Transverse colon (tissue), 4 donors: Measurements from ENCODE around the gene MED8. TPM values are rescaled to one million over a fixed set of nuclear protein-coding genes. Genes with fewer than 3 reads are reported as not detected.

Source experiments
- DNase-seq: peaks from one replicate; pipeline ENCODE4 v3.0.0-alpha.2; 2019
- H3K27ac ChIP-seq, 4 donors: fragments of 200-600 bp; sonication (generic); 2 replicates each; pipeline ENCODE4 v1.5.1; 2016 to 2018; ENCODE audit warnings: inconsistent platforms in 4 of 4
- H3K27me3 ChIP-seq: fragments of 200-600 bp; sonication (generic); 2 replicates; pipeline ENCODE4 v1.5.1; 2017; ENCODE audit warnings: inconsistent platforms
- H3K36me3 ChIP-seq, 4 donors: fragments of 200-600 bp; sonication (generic); 2 replicates each; pipeline ENCODE4 v1.5.1; 2017 to 2019; ENCODE audit warnings: inconsistent platforms in 4 of 4
- H3K4me1 ChIP-seq, 4 donors: fragments of 200-600 bp; sonication (generic); 2 replicates each; pipeline ENCODE4 v1.5.1; 2017 to 2020; ENCODE audit warnings: inconsistent platforms in 4 of 4
- H3K4me3 ChIP-seq, 4 donors: fragments of 200-600 bp; sonication (generic); 1 replicate in 1 of 4; 2 replicates in 3 of 4; pipeline versions ENCODE4 v1.5.1 to v1.6.1; 2017 to 2019; ENCODE audit warnings: inconsistent platforms in 4 of 4
- H3K9me3 ChIP-seq, 2 donors: fragments of 200-600 bp; sonication (generic); 2 replicates each; pipeline ENCODE4 v1.5.1; 2017 to 2019; ENCODE audit warnings: inconsistent platforms in 2 of 2
- EP300 ChIP-seq: sonication (generic); formaldehyde crosslinking; IDR thresholded peaks from one replicate; pipeline ENCODE4 v1.6.1; 2017; ENCODE audit warnings: antibody characterized with exemption, low read depth
- POLR2A ChIP-seq: fragments of 450-650 bp; IDR thresholded peaks from one replicate; pipeline ENCODE4 v1.6.1; 2016; ENCODE audit warnings: antibody characterized with exemption, mild to moderate bottlenecking, moderate library complexity
- POLR2AphosphoS5 ChIP-seq, 3 donors: sonication (generic); formaldehyde crosslinking; IDR thresholded peaks; one replicate each; pipeline ENCODE4 v1.6.1; 2016; ENCODE audit warnings: antibody characterized with exemption in 3 of 3
- WGBS, 2 donors: methylation state at CpG; one replicate each; pipeline ENCODE4 v1.1.5; 2018; ENCODE audit warnings: low coverage in 1 of 2; 5-methylcytosine and 5-hydroxymethylcytosine counted together
- in situ Hi-C, 4 donors: fragments of 200-750 bp; cut with MboI; loops; one replicate each; pipeline versions ENCODE4 v1.15.0 to v1.15.1; 2017; ENCODE audit warnings: low sequenced_read_pairs in 3 of 4, low pct_ligation_motif_present in 1 of 4, low pct_unique_long_range_greater_than_20kb in 1 of 4
- intact Hi-C: fragments of 100-400 bp; cut with DNase I; formaldehyde crosslinking; loops from one replicate; pipeline ENCODE4 v1.15.1; 2023; ENCODE audit warnings: low total_unique reads
- total RNA-seq, 4 donors: library from RNA; depleted of rRNA; stranded (reverse); fragments of >200 nt; gene quantifications; one replicate each; pipeline ENCODE4 v1.1.0, GENCODE V29; 2016
- TF ChIP-seq, protein P1 (sequence below), 5 experiments: fragments of 200-600 bp in 3 of 5; fragments of 450-650 bp in 2 of 5; sonication (generic) in 3 of 5; IDR thresholded peaks; 1 replicate in 2 of 5; 2 replicates in 3 of 5; pipeline ENCODE4 v1.5.1; 2016 to 2017; ENCODE audit warnings: antibody characterized with exemption in 5 of 5, inconsistent platforms in 3 of 5, mild to moderate bottlenecking in 2 of 5, moderate library complexity in 1 of 5

MED8 gene
- total RNA-seq, 4 donors from 2014 or later: 12.7 to 41.9 (median 25.0) TPM

DNA sequence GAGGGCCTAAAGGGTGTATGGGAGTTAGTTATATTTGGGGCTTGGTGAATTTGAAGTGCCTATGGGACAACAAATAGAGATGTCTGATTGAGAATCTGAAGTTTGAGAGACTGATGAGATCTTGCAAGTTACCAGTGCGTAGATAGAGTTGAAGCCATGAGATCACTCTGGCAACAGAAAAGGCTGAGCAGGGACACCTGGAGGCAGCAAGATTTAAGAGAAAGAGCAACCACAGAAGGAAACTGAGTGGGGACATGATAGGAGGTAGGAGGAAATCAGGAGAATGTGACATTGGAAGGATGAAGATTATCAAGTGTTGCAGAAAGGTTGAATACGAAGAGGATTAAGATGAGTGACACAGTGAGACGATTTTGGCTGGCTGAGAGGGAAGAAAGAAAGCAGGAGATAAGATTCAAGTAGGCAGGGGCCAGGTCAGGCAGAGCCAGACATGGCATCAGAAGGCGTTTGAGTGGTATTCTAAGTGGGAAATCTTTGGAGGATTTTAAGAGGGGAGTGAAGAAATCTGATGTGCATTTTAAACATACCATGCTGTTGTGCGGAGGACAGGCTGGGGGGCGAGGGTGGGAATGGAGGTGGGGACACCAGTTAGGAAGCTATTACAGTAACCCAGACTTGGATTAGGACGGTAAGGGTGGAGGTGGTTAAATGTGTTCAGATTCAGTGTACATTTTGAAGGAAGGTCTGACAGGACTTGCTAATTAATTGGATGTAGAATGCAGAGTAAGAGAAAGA, 55.0 kb downstream of the MED8 start:
- H3K27ac ChIP-seq: no peak overlapping the region
- WGBS, 2 donors: 70 to 78% methylated on average over 7 of the region's 7 CpGs
- H3K4me3 ChIP-seq: no peak overlapping the region
- H3K27me3 ChIP-seq: no peaks in the 10 kb centered on the region
- peaks cover 0 to 9% (median 4%) of the 10 kb centered on the region in 4 donors for H3K4me1 ChIP-seq
- in situ Hi-C loops (no loop called here), intact Hi-C loops (no loop called here)
- TF ChIP-seq, protein P1, sequence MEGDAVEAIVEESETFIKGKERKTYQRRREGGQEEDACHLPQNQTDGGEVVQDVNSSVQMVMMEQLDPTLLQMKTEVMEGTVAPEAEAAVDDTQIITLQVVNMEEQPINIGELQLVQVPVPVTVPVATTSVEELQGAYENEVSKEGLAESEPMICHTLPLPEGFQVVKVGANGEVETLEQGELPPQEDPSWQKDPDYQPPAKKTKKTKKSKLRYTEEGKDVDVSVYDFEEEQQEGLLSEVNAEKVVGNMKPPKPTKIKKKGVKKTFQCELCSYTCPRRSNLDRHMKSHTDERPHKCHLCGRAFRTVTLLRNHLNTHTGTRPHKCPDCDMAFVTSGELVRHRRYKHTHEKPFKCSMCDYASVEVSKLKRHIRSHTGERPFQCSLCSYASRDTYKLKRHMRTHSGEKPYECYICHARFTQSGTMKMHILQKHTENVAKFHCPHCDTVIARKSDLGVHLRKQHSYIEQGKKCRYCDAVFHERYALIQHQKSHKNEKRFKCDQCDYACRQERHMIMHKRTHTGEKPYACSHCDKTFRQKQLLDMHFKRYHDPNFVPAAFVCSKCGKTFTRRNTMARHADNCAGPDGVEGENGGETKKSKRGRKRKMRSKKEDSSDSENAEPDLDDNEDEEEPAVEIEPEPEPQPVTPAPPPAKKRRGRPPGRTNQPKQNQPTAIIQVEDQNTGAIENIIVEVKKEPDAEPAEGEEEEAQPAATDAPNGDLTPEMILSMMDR (IDR thresholded peaks at IDR 0.05): no peak
- TF ChIP-seq POLR2AphosphoS5 (IDR thresholded peaks at IDR 0.05) (no peak), EP300 (no peak), POLR2A (no peak)
- no peaks in the 10 kb centered on the region for H3K36me3 ChIP-seq
- H3K9me3 ChIP-seq: no peaks in the 10 kb centered on the region
- DNase-seq: no peak

Other genes starting within 250 kb of the MED8 start
- gene EBNA1BP2, start 217.5 kb downstream of the MED8 start, total RNA-seq: 10 to 100 TPM; 12.5 to 35.5 (median 30.1) TPM
- gene CFAP57, start 217.5 kb downstream of the MED8 start, total RNA-seq: not detected
- 10 to 100 TPM; 19.7 to 66.8 (median 51.2) TPM for gene TMEM125, start 119.8 kb downstream of the MED8 start, total RNA-seq
- gene C1orf210, start 104.2 kb downstream of the MED8 start, total RNA-seq: 100 to 1,000 TPM in 1 of 4 donors, 10 to 100 TPM in 3; 43.8 to 100 (median 57.6) TPM
- 1 to 10 TPM; 2.4 to 7.8 (median 5.3) TPM for gene TIE1, start 88.8 kb downstream of the MED8 start, total RNA-seq
- gene MPL, start 52.0 kb downstream of the MED8 start, total RNA-seq: under 1 TPM in 1 of 4 donors, not detected in 3; 0.32 TPM
- gene CDC20, start 30.8 kb downstream of the MED8 start, total RNA-seq: 10 to 100 TPM in 1 of 4 donors, 1 to 10 TPM in 2, not detected in 1; 2.9 to 38.4 (median 4.5) TPM
- 100 to 1,000 TPM in 1 of 4 donors, 10 to 100 TPM in 3; 58.4 to 114 (median 99.5) TPM for gene ELOVL1, start 21.8 kb downstream of the MED8 start, total RNA-seq
- gene SZT2, start 99 bp upstream of the MED8 start, total RNA-seq: 100 to 1,000 TPM in 2 of 4 donors, 10 to 100 TPM in 2; 43.1 to 106 (median 82.2) TPM
- 100 to 1,000 TPM in 3 of 4 donors, 10 to 100 TPM in 1; 71.1 to 126 (median 119) TPM for gene HYI, start 64.1 kb upstream of the MED8 start, total RNA-seq
- 100 to 1,000 TPM; 278 to 549 (median 404) TPM for gene PTPRF, start 141.1 kb upstream of the MED8 start, total RNA-seq